B cell (primary cell): ENCODE data around the gene BST1. TPM values are rescaled to one million over a fixed set of nuclear protein-coding genes. Genes with fewer than 3 reads are reported as not detected.

Experiments used
- ATAC-seq: fragments of 200-7000 bp; cut with Tn5 transposase; one replicate; pipeline ENCODE4 v1.10.0; 2021; ENCODE audit warnings: low read depth, mild to moderate bottlenecking, moderate number of reproducible peaks, moderate library complexity
- CTCF ChIA-PET: fragments of 350-600 bp; sonication (Branson Sonifier 250); formaldehyde crosslinking; loops from one replicate; lab custom pipeline; 2021; ENCODE audit warnings: antibody characterized with exemption, inconsistent platforms; lab: Charles Lee
- POLR2A ChIA-PET: fragments of 350-600 bp; sonication (Branson Sonifier 250); formaldehyde crosslinking; loops from one replicate; lab custom pipeline; 2021; ENCODE audit warnings: antibody characterized with exemption; lab: Charles Lee
- DNase-seq: peaks from one replicate; pipeline ENCODE4 v3.0.0; 2013
- H2AFZ ChIP-seq: 2 replicates; pipeline ENCODE4 v1.6.1; 2012; ENCODE audit warnings: mild to moderate bottlenecking, low read depth, low read length; ENCODE audit not compliant: insufficient read depth, poor library complexity, severe bottlenecking
- H3K27ac ChIP-seq, 2 donors: 1 replicate in 1 of 2; 2 replicates in 1 of 2; pipeline ENCODE4 v1.5.1; 2012 to 2013; ENCODE audit warnings: low read length in 2 of 2, mild to moderate bottlenecking in 2 of 2, moderate library complexity in 1 of 2
- H3K27me3 ChIP-seq, 4 experiments: fragments of 200-600 bp in 1 of 4; sonication (generic) in 1 of 4; replicated peaks in 1 of 4; 1 replicate in 2 of 4; 2 replicates in 2 of 4; pipeline versions ENCODE4 v1.6.1 to v1.7.0; 2013 to 2016; ENCODE audit warnings: low read length in 3 of 4, mild to moderate bottlenecking in 2 of 4, mixed read lengths in 1 of 4, moderate library complexity in 1 of 4; ENCODE audit not compliant: insufficient read depth in 4 of 4, control insufficient read depth in 3 of 4; ENCODE audit errors: control extremely low read depth in 1 of 4
- H3K36me3 ChIP-seq, 2 experiments: replicated peaks in 1 of 2; 1 replicate in 1 of 2; 2 replicates in 1 of 2; pipeline versions ENCODE4 v1.6.1 to v1.7.1; 2013; ENCODE audit warnings: low read length in 1 of 2; ENCODE audit not compliant: insufficient read depth in 2 of 2, control insufficient read depth in 1 of 2; ENCODE audit errors: control extremely low read depth in 1 of 2, extremely low read depth in 1 of 2
- H3K4me1 ChIP-seq, 2 donors: fragments of 200-600 bp in 1 of 2; sonication (generic) in 1 of 2; 1 replicate in 1 of 2; 2 replicates in 1 of 2; pipeline versions ENCODE4 v1.5.1 to v1.6.1; 2013 to 2017; ENCODE audit warnings: low read length in 2 of 2; ENCODE audit not compliant: control insufficient read depth in 2 of 2, insufficient read depth in 2 of 2
- H3K4me2 ChIP-seq: replicated peaks from 2 replicates; pipeline ENCODE3; 2012; ENCODE audit warnings: mild to moderate bottlenecking, low read depth, low read length; ENCODE audit not compliant: poor library complexity, severe bottlenecking
- H3K4me3 ChIP-seq, 5 experiments: fragments of 200-600 bp in 1 of 5; sonication (generic) in 1 of 5; 1 replicate in 3 of 5; 2 replicates in 2 of 5; pipeline versions ENCODE4 v1.5.1 to v1.7.0; 2011 to 2016; ENCODE audit warnings: low read length in 4 of 5, mild to moderate bottlenecking in 4 of 5, low read depth in 2 of 5, control low read depth in 1 of 5, moderate library complexity in 1 of 5; ENCODE audit not compliant: insufficient read depth in 1 of 5; ENCODE audit errors: control extremely low read depth in 1 of 5, extremely low read depth in 1 of 5
- H3K79me2 ChIP-seq: fragments of 200-600 bp; sonication (generic); one replicate; pipeline ENCODE4 v1.6.0; 2016; ENCODE audit warnings: low read length; ENCODE audit not compliant: control insufficient read depth, insufficient read depth
- H3K9ac ChIP-seq: fragments of 200-600 bp; sonication (generic); 2 replicates; pipeline ENCODE4 v1.6.1; 2017; ENCODE audit warnings: mild to moderate bottlenecking, low read length, moderate library complexity
- H3K9me3 ChIP-seq, 3 donors: one replicate each; pipeline versions ENCODE4 v1.6.1 to v1.7.1; 2013; ENCODE audit warnings: low read length in 2 of 3; ENCODE audit not compliant: control insufficient read depth in 2 of 3, insufficient read depth in 1 of 3; ENCODE audit errors: control extremely low read depth in 1 of 3
- H4K20me1 ChIP-seq: 2 replicates; pipeline ENCODE4 v1.6.0; 2012; ENCODE audit warnings: mild to moderate bottlenecking, low read length; ENCODE audit not compliant: insufficient read depth, control insufficient read depth, poor library complexity, severe bottlenecking
- H3K27ac Mint-ChIP-seq: one replicate; pipeline ENCODE4 v1.8.0; 2021; ENCODE audit warnings: mixed read lengths
- H3K27me3 Mint-ChIP-seq: one replicate; pipeline ENCODE4 v1.8.0; 2021; ENCODE audit warnings: mixed read lengths
- H3K4me1 Mint-ChIP-seq: one replicate; pipeline ENCODE4 v1.8.0; 2021; ENCODE audit warnings: mixed read lengths
- H3K4me3 Mint-ChIP-seq: one replicate; pipeline ENCODE4 v1.8.0; 2021; ENCODE audit warnings: mixed read lengths
- H3K9me3 Mint-ChIP-seq: one replicate; pipeline ENCODE4 v1.8.0; 2022; ENCODE audit warnings: mixed read lengths; ENCODE audit not compliant: insufficient read depth
- EZH2 ChIP-seq: IDR thresholded peaks from 2 replicates; pipeline ENCODE4 v1.6.1; 2012; ENCODE audit warnings: borderline replicate concordance, low read depth, mild to moderate bottlenecking, moderate library complexity, low read length; ENCODE audit not compliant: insufficient read depth, poor library complexity, severe bottlenecking
- WGBS: methylation state at CpG from one replicate; pipeline ENCODE4 v1.1.5; 2013; ENCODE audit warnings: missing lambda C conversion rate; ENCODE audit not compliant: insufficient coverage; 5-methylcytosine and 5-hydroxymethylcytosine counted together
- intact Hi-C: fragments of 100-400 bp; cut with micrococcal nuclease; formaldehyde crosslinking; loops from one replicate; pipeline ENCODE4 v1.10.0; 2022
- polyA plus RNA-seq: library from polyadenylated mRNA; depleted of rRNA; stranded (reverse); fragments of >200 nt; gene quantifications from 2 replicates; pipeline ENCODE4 v1.2.3, GENCODE V29; 2012
- total RNA-seq, 2 donors: library from RNA; stranded (reverse); fragments of 120-200 nt in 1 of 2; gene quantifications; 1 replicate in 1 of 2; 2 replicates in 1 of 2; pipeline versions ENCODE4 v1.2.3 to v1.2.4, GENCODE V29; 2013 to 2022
- TF ChIP-seq, protein P1 (sequence below): fragments of 200-600 bp; IDR thresholded peaks from one replicate; pipeline ENCODE4 v1.8.0; 2022; ENCODE audit warnings: antibody characterized with exemption, mild to moderate bottlenecking

Gene BST1
- total and polyA plus RNA-seq, 2 donors (not counting 1 experiment from before 2014, with no cell fraction given): 0.32 to 1.00 TPM

GRCh38 chr4:15706646-15707362 lies 3.9 kb downstream of the BST1 start:
- CTCF ChIA-PET: interaction anchor here (0.6 kb wide), 1 partner anchor 174 kb away, joined by 3 read pairs; no protein-coding TSS in a partner anchor
- POLR2A ChIA-PET: no interaction called here
- Histone ChIP-seq H3K27ac (no peak overlapping the region), H4K20me1 (no peaks in the 10 kb centered on the region), H3K79me2 (no peaks in the 10 kb centered on the region), H3K27me3 (peaks cover 0 to 4% (median 0%) of the 10 kb centered on the region in 4 experiments), H2AFZ (no peak overlapping the region), H3K9ac (no peak overlapping the region), H3K4me1 (peaks cover 7 to 14% of the 10 kb centered on the region in 2 donors), H3K4me2 (no peak overlapping the region), H3K36me3 (no peaks in the 10 kb centered on the region), H3K4me3 (no peak overlapping the region), H3K9me3 (no peaks in the 10 kb centered on the region)
- ATAC-seq: no peak
- no peak overlapping the region for H3K4me3 Mint-ChIP-seq
- TF ChIP-seq, protein P1, sequence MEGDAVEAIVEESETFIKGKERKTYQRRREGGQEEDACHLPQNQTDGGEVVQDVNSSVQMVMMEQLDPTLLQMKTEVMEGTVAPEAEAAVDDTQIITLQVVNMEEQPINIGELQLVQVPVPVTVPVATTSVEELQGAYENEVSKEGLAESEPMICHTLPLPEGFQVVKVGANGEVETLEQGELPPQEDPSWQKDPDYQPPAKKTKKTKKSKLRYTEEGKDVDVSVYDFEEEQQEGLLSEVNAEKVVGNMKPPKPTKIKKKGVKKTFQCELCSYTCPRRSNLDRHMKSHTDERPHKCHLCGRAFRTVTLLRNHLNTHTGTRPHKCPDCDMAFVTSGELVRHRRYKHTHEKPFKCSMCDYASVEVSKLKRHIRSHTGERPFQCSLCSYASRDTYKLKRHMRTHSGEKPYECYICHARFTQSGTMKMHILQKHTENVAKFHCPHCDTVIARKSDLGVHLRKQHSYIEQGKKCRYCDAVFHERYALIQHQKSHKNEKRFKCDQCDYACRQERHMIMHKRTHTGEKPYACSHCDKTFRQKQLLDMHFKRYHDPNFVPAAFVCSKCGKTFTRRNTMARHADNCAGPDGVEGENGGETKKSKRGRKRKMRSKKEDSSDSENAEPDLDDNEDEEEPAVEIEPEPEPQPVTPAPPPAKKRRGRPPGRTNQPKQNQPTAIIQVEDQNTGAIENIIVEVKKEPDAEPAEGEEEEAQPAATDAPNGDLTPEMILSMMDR: no peak
- no peak for TF ChIP-seq EZH2
- DNase-seq: no peak
- no peaks in the 10 kb centered on the region for H3K9me3 Mint-ChIP-seq
- peaks cover 5% of the 10 kb centered on the region for H3K27me3 Mint-ChIP-seq
- H3K4me1 Mint-ChIP-seq: peaks cover 12% of the 10 kb centered on the region
- no CpG with 5 or more reads among the region's 3 CpGs for WGBS
- no peak overlapping the region for H3K27ac Mint-ChIP-seq
- intact Hi-C loops: no loop called here

DNA sequence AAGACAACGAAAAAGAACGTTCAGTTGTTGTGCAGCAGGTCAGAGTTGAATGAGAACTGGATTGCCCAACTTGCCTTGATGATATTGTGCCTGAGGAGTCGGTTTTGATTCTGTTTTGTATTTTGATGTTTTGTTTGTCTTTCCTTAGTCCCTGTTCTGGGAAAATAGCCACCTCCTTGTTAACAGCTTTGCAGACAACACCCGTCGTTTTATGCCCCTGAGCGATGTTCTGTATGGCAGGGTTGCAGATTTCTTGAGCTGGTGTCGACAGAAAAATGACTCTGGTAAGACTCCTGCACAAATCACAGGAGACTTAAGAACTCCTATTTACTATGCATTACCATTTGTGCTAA lies 4.5 kb downstream of the BST1 start:
- intact Hi-C loops: no loop called here
- ATAC-seq (no peak), DNase-seq (no peak)
- Histone ChIP-seq H3K9me3 (no peaks in the 10 kb centered on the region), H4K20me1 (no peaks in the 10 kb centered on the region), H3K4me1 (peaks cover 5 to 12% of the 10 kb centered on the region in 2 donors), H3K79me2 (no peaks in the 10 kb centered on the region), H3K4me2 (no peak overlapping the region), H2AFZ (no peak overlapping the region), H3K27ac (no peak overlapping the region), H3K27me3 (peaks cover 0 to under 1% (median 0%) of the 10 kb centered on the region in 4 experiments), H3K36me3 (no peaks in the 10 kb centered on the region), H3K4me3 (no peak overlapping the region), H3K9ac (no peak overlapping the region)
- Mint-ChIP-seq H3K27me3 (no peaks in the 10 kb centered on the region), H3K27ac (no peak overlapping the region), H3K4me3 (no peak overlapping the region), H3K9me3 (no peaks in the 10 kb centered on the region), H3K4me1 (peaks cover 8% of the 10 kb centered on the region)
- TF ChIP-seq, protein P1: no peak
- no peak for TF ChIP-seq EZH2
- WGBS: 89% methylated on average over 2 of the region's 7 CpGs
- ChIA-PET POLR2A (no interaction called here), CTCF (interaction anchor here (0.6 kb wide), 1 partner anchor 174 kb away, joined by 3 read pairs; no protein-coding TSS in a partner anchor)
